Chondrocyte (in vitro differentiated cells): ENCODE results near the gene TRPC3. TPM values are rescaled to one million over a fixed set of nuclear protein-coding genes. Genes with fewer than 3 reads are reported as not detected.

Source experiments
- DNase-seq: peaks from one replicate; pipeline ENCODE4 v3.0.0; 2021; ENCODE audit warnings: mixed read lengths, low spot score
- H3K27ac Mint-ChIP-seq: one replicate; pipeline ENCODE4 v1.8.0; 2021; ENCODE audit warnings: mild to moderate bottlenecking, moderate library complexity, mixed read lengths; ENCODE audit not compliant: unreplicated experiment
- H3K27me3 Mint-ChIP-seq: 2 replicates; pipeline ENCODE4 v1.8.0; 2021; ENCODE audit warnings: low read depth, mixed read lengths
- H3K36me3 Mint-ChIP-seq: 2 replicates; pipeline ENCODE4 v1.8.0; 2021; ENCODE audit warnings: low read depth, mixed read lengths
- H3K4me1 Mint-ChIP-seq: 2 replicates; pipeline ENCODE4 v1.8.0; 2021; ENCODE audit warnings: low read depth, mild to moderate bottlenecking, mixed read lengths
- H3K4me3 Mint-ChIP-seq: one replicate; pipeline ENCODE4 v1.8.0; 2021; ENCODE audit warnings: mild to moderate bottlenecking, moderate library complexity, mixed read lengths; ENCODE audit not compliant: unreplicated experiment
- H3K9me3 Mint-ChIP-seq: 2 replicates; pipeline ENCODE4 v1.8.0; 2021; ENCODE audit warnings: low read depth, mixed read lengths
- CTCF ChIP-seq: fragments of 200-600 bp; sonication (generic); IDR thresholded peaks from 2 replicates; pipeline ENCODE4 v1.5.0; 2021; ENCODE audit warnings: antibody characterized with exemption, mild to moderate bottlenecking, moderate library complexity
- total RNA-seq: library from RNA; stranded (reverse); gene quantifications from 3 replicates; pipeline ENCODE4 v1.2.1, GENCODE V29; 2021

Gene TRPC3
- total RNA-seq, 1 donor from 2014 or later = 0.20 TPM

GRCh38 chr4:121938282-121939092 is 13.4 kb downstream of the TRPC3 start:
- no peaks in the 10 kb centered on the region for H3K9me3 Mint-ChIP-seq
- H3K4me1 Mint-ChIP-seq = no peaks in the 10 kb centered on the region
- no peak for TF ChIP-seq CTCF
- H3K27ac Mint-ChIP-seq = no peak overlapping the region
- H3K27me3 Mint-ChIP-seq = peaks cover 50% of the 10 kb centered on the region
- no peak overlapping the region for H3K4me3 Mint-ChIP-seq
- no peaks in the 10 kb centered on the region for H3K36me3 Mint-ChIP-seq
- DNase-seq = no peak

- no peaks in the 10 kb centered on the region for H3K9me3 Mint-ChIP-seq
- H3K27ac Mint-ChIP-seq = no peak overlapping the region
- H3K27me3 Mint-ChIP-seq = peaks cover 39% of the 10 kb centered on the region
- TF ChIP-seq CTCF = no peak
- no peaks in the 10 kb centered on the region for H3K4me1 Mint-ChIP-seq
- H3K36me3 Mint-ChIP-seq = no peaks in the 10 kb centered on the region
- DNase-seq = no peak
- H3K4me3 Mint-ChIP-seq = no peak overlapping the region
Measured at GRCh38 chr4:121936101-121936500, 15.8 kb downstream of the TRPC3 start.

- Mint-ChIP-seq H3K9me3 (no peaks in the 10 kb centered on the region), H3K4me3 (no peak overlapping the region), H3K27ac (no peak overlapping the region), H3K36me3 (no peaks in the 10 kb centered on the region), H3K4me1 (no peaks in the 10 kb centered on the region), H3K27me3 (peaks cover 37% of the 10 kb centered on the region)
- no peak for DNase-seq
- no peak for TF ChIP-seq CTCF
Measured at GRCh38 chr4:121934635-121935034, 17.2 kb downstream of the TRPC3 start.

GRCh38 chr4:121932212-121932974 is 19.5 kb downstream of the TRPC3 start:
- Mint-ChIP-seq H3K4me3 (no peak overlapping the region), H3K36me3 (no peaks in the 10 kb centered on the region), H3K9me3 (no peaks in the 10 kb centered on the region), H3K4me1 (no peaks in the 10 kb centered on the region), H3K27me3 (peaks cover 32% of the 10 kb centered on the region), H3K27ac (no peak overlapping the region)
- TF ChIP-seq CTCF = no peak
- no peak for DNase-seq

GRCh38 chr4:121930304-121930703 is 21.6 kb downstream of the TRPC3 start:
- Mint-ChIP-seq H3K27me3 (peaks cover 29% of the 10 kb centered on the region), H3K36me3 (no peaks in the 10 kb centered on the region), H3K9me3 (no peaks in the 10 kb centered on the region), H3K27ac (no peak overlapping the region), H3K4me1 (no peaks in the 10 kb centered on the region), H3K4me3 (no peak overlapping the region)
- TF ChIP-seq CTCF = no peak
- DNase-seq = no peak
